ENCODE results near the gene LRP2.

DNA sequence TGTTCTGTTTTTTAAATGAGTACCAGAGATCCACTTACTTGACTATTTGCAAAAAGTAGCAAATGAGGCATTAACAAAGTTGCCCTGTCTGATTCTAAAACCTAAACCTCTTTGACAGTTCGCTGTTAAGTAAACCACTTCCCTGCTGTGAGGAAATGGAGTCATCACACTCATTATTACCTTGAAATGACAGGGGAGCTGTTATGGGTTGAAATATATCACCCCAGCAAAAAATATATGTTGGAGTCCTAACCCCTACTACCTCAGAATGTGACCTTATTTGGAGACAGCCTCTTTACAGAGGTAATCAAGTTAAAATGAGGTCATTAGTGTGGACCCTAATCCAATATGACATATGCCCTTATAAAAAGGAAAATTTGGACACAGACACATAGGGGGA, 256.9 kb downstream of the LRP2 start:
- TF ChIP-seq EZH2 (optimal IDR thresholded peaks at IDR 0.05; ENCODE audit: low read depth, low read length) = no peak
- TF ChIP-seq, protein P1, sequence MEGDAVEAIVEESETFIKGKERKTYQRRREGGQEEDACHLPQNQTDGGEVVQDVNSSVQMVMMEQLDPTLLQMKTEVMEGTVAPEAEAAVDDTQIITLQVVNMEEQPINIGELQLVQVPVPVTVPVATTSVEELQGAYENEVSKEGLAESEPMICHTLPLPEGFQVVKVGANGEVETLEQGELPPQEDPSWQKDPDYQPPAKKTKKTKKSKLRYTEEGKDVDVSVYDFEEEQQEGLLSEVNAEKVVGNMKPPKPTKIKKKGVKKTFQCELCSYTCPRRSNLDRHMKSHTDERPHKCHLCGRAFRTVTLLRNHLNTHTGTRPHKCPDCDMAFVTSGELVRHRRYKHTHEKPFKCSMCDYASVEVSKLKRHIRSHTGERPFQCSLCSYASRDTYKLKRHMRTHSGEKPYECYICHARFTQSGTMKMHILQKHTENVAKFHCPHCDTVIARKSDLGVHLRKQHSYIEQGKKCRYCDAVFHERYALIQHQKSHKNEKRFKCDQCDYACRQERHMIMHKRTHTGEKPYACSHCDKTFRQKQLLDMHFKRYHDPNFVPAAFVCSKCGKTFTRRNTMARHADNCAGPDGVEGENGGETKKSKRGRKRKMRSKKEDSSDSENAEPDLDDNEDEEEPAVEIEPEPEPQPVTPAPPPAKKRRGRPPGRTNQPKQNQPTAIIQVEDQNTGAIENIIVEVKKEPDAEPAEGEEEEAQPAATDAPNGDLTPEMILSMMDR (IDR thresholded peaks at IDR 0.05; ENCODE audit: low read length) = no peak
- no peak for TF ChIP-seq EZH2phosphoT487 (IDR thresholded peaks at IDR 0.05; ENCODE audit: low read length)

Data from MM.1S (cell line).